Ishikawa (cell line): ENCODE measurements around the gene TRPC4AP.

Experiments used
- CEBPB ChIP-seq: IDR thresholded peaks from 2 replicates; pipeline ENCODE4 v1.6.1; 2012
- CREB1 ChIP-seq: IDR thresholded peaks from 2 replicates; pipeline ENCODE4 v1.6.1; 2012; ENCODE audit warnings: low read depth
- EGR1 ChIP-seq: IDR thresholded peaks from 2 replicates; pipeline ENCODE4 v1.6.1; 2012
- EP300 ChIP-seq: IDR thresholded peaks from 2 replicates; pipeline ENCODE4 v1.6.1; 2012; ENCODE audit warnings: borderline replicate concordance
- FOXM1 ChIP-seq: IDR thresholded peaks from 2 replicates; pipeline ENCODE4 v1.6.1; 2012; ENCODE audit warnings: low read depth, borderline replicate concordance
- NFIC ChIP-seq: IDR thresholded peaks from 2 replicates; pipeline ENCODE4 v1.6.1; 2012
- RAD21 ChIP-seq: IDR thresholded peaks from 2 replicates; pipeline ENCODE4 v1.6.1; 2012; ENCODE audit warnings: low read depth
- TAF1 ChIP-seq: IDR thresholded peaks from 2 replicates; pipeline ENCODE4 v1.6.1; 2012; ENCODE audit warnings: low read depth, mild to moderate bottlenecking
- TCF12 ChIP-seq: IDR thresholded peaks from 2 replicates; pipeline ENCODE4 v1.6.1; 2012; ENCODE audit warnings: low read depth
- TEAD4 ChIP-seq: IDR thresholded peaks from 2 replicates; pipeline ENCODE4 v1.6.1; 2012
- YY1 ChIP-seq: IDR thresholded peaks from 2 replicates; pipeline ENCODE4 v1.6.1; 2012; ENCODE audit warnings: low read depth
- ZBTB7A ChIP-seq: IDR thresholded peaks from 2 replicates; pipeline ENCODE4 v1.6.1; 2012; ENCODE audit warnings: low read depth
- TF ChIP-seq, protein P1 (sequence below): IDR thresholded peaks from 2 replicates; pipeline ENCODE4 v1.6.1; 2012; ENCODE audit warnings: low read depth, mild to moderate bottlenecking
- TF ChIP-seq, protein P2 (sequence below): IDR thresholded peaks from 2 replicates; pipeline ENCODE4 v1.6.1; 2012
- TF ChIP-seq, protein P3 (sequence below): IDR thresholded peaks from 2 replicates; pipeline ENCODE4 v1.6.1; 2012

Gene TRPC4AP

DNA sequence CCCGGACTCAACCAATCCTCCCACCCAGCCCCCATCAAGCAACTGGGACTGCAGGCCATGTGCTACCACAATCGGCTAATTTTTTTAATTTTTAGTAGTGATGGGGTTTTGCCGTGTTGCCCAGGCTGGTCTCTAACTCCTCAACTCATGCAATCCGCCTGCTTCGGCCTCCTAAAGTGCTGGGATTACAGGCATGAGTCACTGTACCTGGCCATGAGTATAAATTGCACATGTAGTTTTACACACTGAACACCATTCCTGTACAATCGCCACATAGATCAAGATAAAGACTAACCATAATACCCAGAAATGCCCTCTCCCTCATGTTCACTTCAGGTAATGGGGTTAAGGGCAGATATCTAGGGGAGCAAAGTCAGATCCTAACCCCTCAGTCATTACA lies 26.4 kb downstream of the TRPC4AP start:
- TF ChIP-seq EGR1 (no peak), YY1 (no peak), CEBPB (no peak), TEAD4 (no peak), RAD21 (no peak), TAF1 (no peak), EP300 (no peak), CREB1 (no peak), FOXM1 (no peak), TCF12 (no peak), NFIC (no peak), ZBTB7A (no peak)
- TF ChIP-seq, protein P1, sequence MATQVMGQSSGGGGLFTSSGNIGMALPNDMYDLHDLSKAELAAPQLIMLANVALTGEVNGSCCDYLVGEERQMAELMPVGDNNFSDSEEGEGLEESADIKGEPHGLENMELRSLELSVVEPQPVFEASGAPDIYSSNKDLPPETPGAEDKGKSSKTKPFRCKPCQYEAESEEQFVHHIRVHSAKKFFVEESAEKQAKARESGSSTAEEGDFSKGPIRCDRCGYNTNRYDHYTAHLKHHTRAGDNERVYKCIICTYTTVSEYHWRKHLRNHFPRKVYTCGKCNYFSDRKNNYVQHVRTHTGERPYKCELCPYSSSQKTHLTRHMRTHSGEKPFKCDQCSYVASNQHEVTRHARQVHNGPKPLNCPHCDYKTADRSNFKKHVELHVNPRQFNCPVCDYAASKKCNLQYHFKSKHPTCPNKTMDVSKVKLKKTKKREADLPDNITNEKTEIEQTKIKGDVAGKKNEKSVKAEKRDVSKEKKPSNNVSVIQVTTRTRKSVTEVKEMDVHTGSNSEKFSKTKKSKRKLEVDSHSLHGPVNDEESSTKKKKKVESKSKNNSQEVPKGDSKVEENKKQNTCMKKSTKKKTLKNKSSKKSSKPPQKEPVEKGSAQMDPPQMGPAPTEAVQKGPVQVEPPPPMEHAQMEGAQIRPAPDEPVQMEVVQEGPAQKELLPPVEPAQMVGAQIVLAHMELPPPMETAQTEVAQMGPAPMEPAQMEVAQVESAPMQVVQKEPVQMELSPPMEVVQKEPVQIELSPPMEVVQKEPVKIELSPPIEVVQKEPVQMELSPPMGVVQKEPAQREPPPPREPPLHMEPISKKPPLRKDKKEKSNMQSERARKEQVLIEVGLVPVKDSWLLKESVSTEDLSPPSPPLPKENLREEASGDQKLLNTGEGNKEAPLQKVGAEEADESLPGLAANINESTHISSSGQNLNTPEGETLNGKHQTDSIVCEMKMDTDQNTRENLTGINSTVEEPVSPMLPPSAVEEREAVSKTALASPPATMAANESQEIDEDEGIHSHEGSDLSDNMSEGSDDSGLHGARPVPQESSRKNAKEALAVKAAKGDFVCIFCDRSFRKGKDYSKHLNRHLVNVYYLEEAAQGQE: no peak
- TF ChIP-seq, protein P2, sequence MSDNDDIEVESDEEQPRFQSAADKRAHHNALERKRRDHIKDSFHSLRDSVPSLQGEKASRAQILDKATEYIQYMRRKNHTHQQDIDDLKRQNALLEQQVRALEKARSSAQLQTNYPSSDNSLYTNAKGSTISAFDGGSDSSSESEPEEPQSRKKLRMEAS: no peak
- TF ChIP-seq, protein P3, sequence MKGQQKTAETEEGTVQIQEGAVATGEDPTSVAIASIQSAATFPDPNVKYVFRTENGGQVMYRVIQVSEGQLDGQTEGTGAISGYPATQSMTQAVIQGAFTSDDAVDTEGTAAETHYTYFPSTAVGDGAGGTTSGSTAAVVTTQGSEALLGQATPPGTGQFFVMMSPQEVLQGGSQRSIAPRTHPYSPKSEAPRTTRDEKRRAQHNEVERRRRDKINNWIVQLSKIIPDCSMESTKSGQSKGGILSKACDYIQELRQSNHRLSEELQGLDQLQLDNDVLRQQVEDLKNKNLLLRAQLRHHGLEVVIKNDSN: no peak

DNA sequence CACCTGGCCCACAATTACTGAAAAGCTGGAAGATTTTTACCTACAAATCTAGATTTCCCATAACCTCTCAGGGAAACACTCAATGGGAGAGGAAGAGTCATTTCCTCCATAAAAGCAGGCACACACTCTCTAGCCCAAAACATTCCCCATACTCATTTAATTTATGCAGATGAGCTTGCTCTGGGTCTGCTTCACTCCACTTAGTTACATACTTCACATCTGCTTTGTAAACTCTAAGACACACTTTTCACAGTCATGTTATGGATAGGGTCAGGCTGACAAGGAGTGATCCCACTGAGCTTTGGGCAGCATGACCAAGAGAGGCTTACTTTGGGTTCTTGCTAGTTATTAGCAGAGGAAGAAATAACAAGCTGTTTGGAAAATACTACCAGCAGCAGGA lies 27.4 kb downstream of the TRPC4AP start:
- TF ChIP-seq ZBTB7A: no peak
- no peak for TF ChIP-seq FOXM1
- TF ChIP-seq, protein P1: no peak
- TF ChIP-seq NFIC: no peak
- TF ChIP-seq RAD21: no peak
- TF ChIP-seq YY1: no peak
- no peak for TF ChIP-seq TAF1
- TF ChIP-seq TEAD4: no peak
- TF ChIP-seq EGR1: no peak
- TF ChIP-seq EP300: no peak

DNA sequence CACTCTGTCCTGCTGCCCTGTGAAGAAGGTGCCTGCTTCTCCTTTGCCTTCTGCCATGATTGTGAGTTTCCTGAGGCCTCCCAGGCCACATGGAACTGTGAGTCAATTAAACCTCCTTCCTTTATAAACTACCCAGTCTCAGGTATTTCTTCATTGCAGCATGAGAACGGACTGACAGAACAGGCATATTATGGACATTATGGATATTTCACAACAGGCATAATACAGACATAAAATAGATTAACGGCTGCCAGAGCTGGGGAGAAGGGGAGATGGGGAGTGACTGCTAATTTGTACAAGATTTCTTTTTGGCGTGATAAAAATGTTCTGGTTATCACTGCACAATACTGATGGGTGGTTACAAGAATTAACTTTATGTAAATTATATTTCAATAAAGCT lies 29.4 kb downstream of the TRPC4AP start:
- TF ChIP-seq RAD21: no peak
- no peak for TF ChIP-seq TCF12
- no peak for TF ChIP-seq ZBTB7A
- TF ChIP-seq YY1: no peak
- TF ChIP-seq NFIC: no peak
- no peak for TF ChIP-seq EP300
- TF ChIP-seq, protein P1: no peak
- TF ChIP-seq FOXM1: no peak
- TF ChIP-seq, protein P3: no peak
- no peak for TF ChIP-seq EGR1
- TF ChIP-seq TEAD4: no peak
- TF ChIP-seq, protein P2: no peak
- no peak for TF ChIP-seq CEBPB

DNA sequence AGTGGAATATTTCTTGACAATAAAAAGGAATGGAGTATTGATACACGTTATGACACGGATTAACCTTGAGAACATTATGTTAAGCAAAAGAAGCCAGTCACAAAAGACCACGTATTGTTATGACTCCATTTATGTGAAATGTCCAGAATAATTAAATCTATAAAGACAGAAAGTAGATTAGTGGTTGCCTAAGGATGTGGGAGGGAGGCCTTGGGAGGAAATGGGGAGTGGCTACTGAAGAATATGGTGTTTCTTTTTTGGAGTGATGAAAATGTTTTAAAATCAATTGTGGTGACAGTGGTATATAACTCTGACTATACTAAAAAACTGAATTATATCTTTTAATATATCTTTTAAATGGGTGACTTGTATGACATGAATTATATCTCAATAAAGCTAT lies 30.1 kb downstream of the TRPC4AP start:
- no peak for TF ChIP-seq RAD21

DNA sequence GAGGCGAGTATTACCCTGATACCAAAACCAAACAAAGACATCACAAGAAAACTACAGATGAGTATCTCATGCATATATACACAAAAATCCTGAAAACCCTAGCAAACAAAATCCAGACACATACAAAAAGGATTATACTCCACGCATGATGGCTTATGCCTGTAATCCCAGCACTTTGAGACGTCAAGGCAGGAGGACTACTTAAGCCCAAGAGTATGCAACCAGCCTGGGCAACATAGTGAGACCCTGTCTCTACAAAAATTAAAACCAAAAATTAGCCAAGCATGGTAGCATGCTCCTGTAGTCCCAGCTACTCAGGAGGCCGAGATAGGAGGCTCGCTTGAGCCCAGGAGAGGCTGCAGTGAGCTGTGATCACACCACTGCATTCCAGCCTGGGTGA lies 32.4 kb downstream of the TRPC4AP start:
- TF ChIP-seq FOXM1 (no peak), EP300 (no peak)

DNA sequence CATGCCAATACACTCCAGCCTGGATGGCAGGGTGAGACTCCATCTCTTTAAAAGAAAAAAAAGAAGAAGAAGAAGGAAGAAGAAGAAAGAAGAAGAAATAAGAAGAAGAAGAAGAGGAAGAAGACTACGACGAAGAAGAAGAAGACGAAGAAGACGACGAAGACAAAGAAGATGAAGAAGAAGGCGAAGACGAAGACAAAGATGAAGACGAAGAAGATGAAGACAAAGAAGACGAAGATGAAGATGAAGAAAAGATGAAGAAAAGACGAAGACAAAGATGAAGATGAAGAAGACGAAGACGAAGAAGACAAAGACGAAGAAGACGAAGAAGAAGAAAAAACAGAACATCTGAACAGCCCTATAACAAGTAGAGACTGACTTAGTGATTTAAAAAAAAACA lies 33.0 kb downstream of the TRPC4AP start:
- no peak for TF ChIP-seq TEAD4
- TF ChIP-seq FOXM1: no peak
- TF ChIP-seq EP300: no peak
- TF ChIP-seq EGR1: no peak
- no peak for TF ChIP-seq NFIC
- no peak for TF ChIP-seq TCF12
- TF ChIP-seq CREB1: no peak
- no peak for TF ChIP-seq RAD21
- TF ChIP-seq, protein P3: no peak
- TF ChIP-seq YY1: no peak
- no peak for TF ChIP-seq ZBTB7A
- TF ChIP-seq, protein P2: no peak
- TF ChIP-seq, protein P1: no peak
- TF ChIP-seq TAF1: no peak
- no peak for TF ChIP-seq CEBPB
